Measurements from ENCODE around the gene IP6K3. TPM values are rescaled to one million over a fixed set of nuclear protein-coding genes. Genes with fewer than 3 reads are reported as not detected.

IP6K3 gene
- total RNA-seq, 1 donor from 2014 or later, result 2.9 TPM

DNA sequence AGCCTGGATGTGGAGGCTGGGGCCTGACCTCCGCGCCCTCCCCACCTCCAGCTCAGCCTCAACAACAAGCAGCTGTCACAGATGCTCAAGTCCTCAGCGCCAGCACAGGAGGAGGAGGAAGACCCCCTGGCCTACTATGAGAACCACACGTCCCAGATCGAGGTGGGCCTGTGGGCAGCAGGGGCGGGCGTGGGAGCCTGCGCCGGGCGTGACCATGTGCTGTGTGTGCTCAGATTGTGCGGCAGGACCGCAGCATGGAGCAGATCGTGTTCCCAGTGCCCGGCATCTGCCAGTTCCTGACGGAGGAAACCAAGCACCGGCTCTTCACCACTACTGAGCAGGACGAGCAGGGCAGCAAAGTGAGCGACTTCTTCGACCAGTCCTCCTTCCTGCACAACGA, 58.7 kb downstream of the IP6K3 start:
- Mint-ChIP-seq H3K36me3 (peaks cover 5% of the 10 kb centered on the region), H3K27me3 (ENCODE audit: insufficient read depth, low read depth) (peaks cover 8% of the 10 kb centered on the region), H3K4me1 (peaks cover 19% of the 10 kb centered on the region), H3K4me3 (no peak overlapping the region), H3K27ac (no peak overlapping the region), H3K9me3 (no peaks in the 10 kb centered on the region)
- no peaks in the 10 kb centered on the region for H3K9me3 ChIP-seq (ENCODE audit: low read depth)
- no peaks in the 10 kb centered on the region for H3K79me2 ChIP-seq (ENCODE audit: low read depth)
- H3K27me3 ChIP-seq, result no peaks in the 10 kb centered on the region
- DNase-seq (ENCODE audit: low spot score), result no peak
- no peak overlapping the region for H3K27ac ChIP-seq
- H4K20me1 ChIP-seq (ENCODE audit: low read depth), result no peaks in the 10 kb centered on the region
- H3K4me3 ChIP-seq, result no peak overlapping the region
- no peak overlapping the region for H3K9ac ChIP-seq
- H2AFZ ChIP-seq (replicated peaks), result no peak overlapping the region
- no peaks in the 10 kb centered on the region for H3K36me3 ChIP-seq
- H3K4me2 ChIP-seq, result no peak overlapping the region
- peaks cover 4% of the 10 kb centered on the region for H3F3A ChIP-seq (ENCODE audit: low read depth)
- TF ChIP-seq EZH2phosphoT487 (IDR thresholded peaks at IDR 0.05) (no peak), EZH2 (IDR thresholded peaks at IDR 0.05) (no peak)
- TF ChIP-seq, protein P1, sequence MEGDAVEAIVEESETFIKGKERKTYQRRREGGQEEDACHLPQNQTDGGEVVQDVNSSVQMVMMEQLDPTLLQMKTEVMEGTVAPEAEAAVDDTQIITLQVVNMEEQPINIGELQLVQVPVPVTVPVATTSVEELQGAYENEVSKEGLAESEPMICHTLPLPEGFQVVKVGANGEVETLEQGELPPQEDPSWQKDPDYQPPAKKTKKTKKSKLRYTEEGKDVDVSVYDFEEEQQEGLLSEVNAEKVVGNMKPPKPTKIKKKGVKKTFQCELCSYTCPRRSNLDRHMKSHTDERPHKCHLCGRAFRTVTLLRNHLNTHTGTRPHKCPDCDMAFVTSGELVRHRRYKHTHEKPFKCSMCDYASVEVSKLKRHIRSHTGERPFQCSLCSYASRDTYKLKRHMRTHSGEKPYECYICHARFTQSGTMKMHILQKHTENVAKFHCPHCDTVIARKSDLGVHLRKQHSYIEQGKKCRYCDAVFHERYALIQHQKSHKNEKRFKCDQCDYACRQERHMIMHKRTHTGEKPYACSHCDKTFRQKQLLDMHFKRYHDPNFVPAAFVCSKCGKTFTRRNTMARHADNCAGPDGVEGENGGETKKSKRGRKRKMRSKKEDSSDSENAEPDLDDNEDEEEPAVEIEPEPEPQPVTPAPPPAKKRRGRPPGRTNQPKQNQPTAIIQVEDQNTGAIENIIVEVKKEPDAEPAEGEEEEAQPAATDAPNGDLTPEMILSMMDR (IDR thresholded peaks at IDR 0.05), result no peak
- H3K4me1 ChIP-seq, result peaks cover 3% of the 10 kb centered on the region

DNA sequence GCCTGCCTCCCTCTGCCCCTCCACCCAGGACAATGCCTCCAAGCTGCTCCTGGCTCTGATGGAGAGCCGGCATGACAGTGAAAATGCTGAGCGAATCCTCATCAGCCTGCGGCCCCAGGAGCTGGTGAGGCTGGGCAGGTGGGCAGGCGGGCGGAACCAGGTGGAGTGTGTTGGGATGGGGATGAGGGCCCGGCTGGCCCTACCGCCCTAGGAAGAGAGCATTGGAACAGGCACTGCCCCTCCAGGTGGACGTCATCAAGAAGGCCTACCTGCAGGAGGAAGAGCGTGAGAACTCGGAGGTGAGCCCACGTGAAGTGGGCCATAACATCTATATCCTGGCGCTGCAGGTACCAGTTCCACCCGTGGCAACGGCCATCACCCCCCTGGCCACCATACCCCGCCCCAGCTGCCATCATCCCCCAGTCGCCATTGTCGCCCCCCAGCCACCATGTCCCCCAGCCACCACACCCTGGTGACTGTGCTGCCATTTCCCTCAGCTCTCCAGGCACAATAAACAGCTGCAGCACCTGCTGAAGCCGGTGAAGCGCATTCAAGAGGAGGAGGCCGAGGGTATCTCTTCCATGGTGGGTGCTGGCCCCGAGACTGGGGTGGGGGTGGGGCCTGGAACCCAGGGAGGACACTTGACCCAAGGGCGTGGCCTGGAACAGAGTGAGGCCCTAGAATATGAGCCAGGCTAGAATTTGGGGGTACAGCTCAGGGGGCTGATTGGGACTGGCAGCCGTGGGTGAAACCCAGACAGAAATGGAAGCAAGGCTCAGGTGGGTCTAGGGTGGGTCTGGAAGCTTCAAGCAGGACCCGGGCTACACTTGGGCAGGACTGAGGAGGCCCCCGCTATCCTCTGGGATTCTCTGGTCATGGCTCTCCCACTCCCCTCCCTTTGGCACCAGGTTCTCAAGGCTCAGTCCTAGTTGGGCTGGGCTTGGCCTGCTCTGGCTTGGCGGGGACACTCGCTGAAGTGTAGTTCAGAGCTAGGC, 59.4 kb downstream of the IP6K3 start:
- Histone ChIP-seq H3K79me2 (ENCODE audit: low read depth) (no peaks in the 10 kb centered on the region), H3K36me3 (no peaks in the 10 kb centered on the region), H3K9ac (no peak overlapping the region), H4K20me1 (ENCODE audit: low read depth) (no peaks in the 10 kb centered on the region), H3F3A (ENCODE audit: low read depth) (no peaks in the 10 kb centered on the region), H3K4me1 (peaks cover under 1% of the 10 kb centered on the region), H2AFZ (replicated peaks) (no peak overlapping the region), H3K27me3 (no peaks in the 10 kb centered on the region), H3K27ac (no peak overlapping the region), H3K9me3 (ENCODE audit: low read depth) (no peaks in the 10 kb centered on the region), H3K4me2 (no peak overlapping the region), H3K4me3 (no peak overlapping the region)
- H3K27me3 Mint-ChIP-seq (ENCODE audit: insufficient read depth, low read depth), result peaks cover 8% of the 10 kb centered on the region
- H3K4me1 Mint-ChIP-seq, result peaks cover 12% of the 10 kb centered on the region
- TF ChIP-seq EZH2phosphoT487 (IDR thresholded peaks at IDR 0.05) (no peak), EZH2 (IDR thresholded peaks at IDR 0.05) (no peak)
- TF ChIP-seq, protein P1 (IDR thresholded peaks at IDR 0.05), result no peak
- H3K9me3 Mint-ChIP-seq, result no peaks in the 10 kb centered on the region
- no peak overlapping the region for H3K4me3 Mint-ChIP-seq
- H3K27ac Mint-ChIP-seq, result no peak overlapping the region
- DNase-seq (ENCODE audit: low spot score), result no peak
- peaks cover 5% of the 10 kb centered on the region for H3K36me3 Mint-ChIP-seq

DNA sequence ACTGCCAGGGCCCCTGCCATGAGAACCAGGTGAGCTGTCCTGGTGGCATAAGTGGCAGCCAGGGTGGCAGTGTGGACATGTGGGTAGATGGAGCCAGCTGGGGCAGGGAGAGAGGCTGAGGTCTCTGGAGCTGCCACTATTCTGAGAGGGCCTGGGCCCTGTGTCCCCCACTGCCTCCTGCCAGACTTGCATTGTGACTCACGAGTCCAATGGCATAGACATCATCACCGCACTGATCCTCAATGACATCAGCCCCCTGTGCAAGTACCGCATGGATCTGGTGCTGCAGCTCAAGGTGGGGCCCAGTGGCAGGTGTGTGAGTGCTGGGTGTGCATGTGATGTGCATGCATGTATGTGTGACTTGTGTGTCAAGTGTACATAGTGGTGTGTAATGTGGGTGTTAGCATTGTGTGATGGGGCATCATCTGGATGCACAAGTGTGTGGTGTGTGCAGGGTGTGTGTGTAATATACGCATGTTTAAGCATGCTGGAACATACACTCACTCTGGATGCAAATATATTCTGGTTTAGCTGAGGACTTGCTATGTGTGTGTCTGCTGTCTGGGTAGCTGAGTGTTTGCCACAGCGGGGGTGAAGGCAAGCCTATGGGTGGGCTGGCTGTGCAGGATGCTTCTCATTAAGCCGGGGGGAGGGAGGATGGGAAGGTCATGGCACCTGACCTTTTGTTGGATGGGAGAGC, 60.3 kb downstream of the IP6K3 start:
- H3K27me3 ChIP-seq, result no peaks in the 10 kb centered on the region
- no peaks in the 10 kb centered on the region for H3F3A ChIP-seq (ENCODE audit: low read depth)
- Mint-ChIP-seq H3K27ac (peak overlapping the region; percentile 8), H3K27me3 (ENCODE audit: insufficient read depth, low read depth) (peaks cover 8% of the 10 kb centered on the region), H3K4me3 (no peak overlapping the region), H3K36me3 (peaks cover 5% of the 10 kb centered on the region), H3K9me3 (no peaks in the 10 kb centered on the region), H3K4me1 (peaks cover 6% of the 10 kb centered on the region)
- no peak overlapping the region for H3K9ac ChIP-seq
- TF ChIP-seq EZH2phosphoT487 (IDR thresholded peaks at IDR 0.05) (no peak), EZH2 (IDR thresholded peaks at IDR 0.05) (no peak)
- TF ChIP-seq, protein P1 (IDR thresholded peaks at IDR 0.05), result no peak
- no peak overlapping the region for H2AFZ ChIP-seq (replicated peaks)
- no peak overlapping the region for H3K4me2 ChIP-seq
- no peaks in the 10 kb centered on the region for H3K36me3 ChIP-seq
- no peak overlapping the region for H3K4me3 ChIP-seq
- H3K27ac ChIP-seq, result no peak overlapping the region
- no peaks in the 10 kb centered on the region for H3K9me3 ChIP-seq (ENCODE audit: low read depth)
- DNase-seq (ENCODE audit: low spot score), result no peak
- no peaks in the 10 kb centered on the region for H3K79me2 ChIP-seq (ENCODE audit: low read depth)
- no peaks in the 10 kb centered on the region for H3K4me1 ChIP-seq
- H4K20me1 ChIP-seq (ENCODE audit: low read depth), result no peaks in the 10 kb centered on the region

Measured in neural progenitor cell (in vitro differentiated cells).